ENCODE results near the gene USP43. TPM values are rescaled to one million over a fixed set of nuclear protein-coding genes. Genes with fewer than 3 reads are reported as not detected.
A peak's percentile ranks its signal among the peaks of the same experiment; 100 is the strongest.
"Not testable (repeated sequence)": the region's sequence is repeated elsewhere in the genome, so short reads cannot be mapped to it uniquely, and the experiment has no call there.

Gene USP43
- under 0.01 TPM in 2 replicates for total RNA-seq
- 0.08 TPM in 1 of 2 replicates, not detected in the other for polyA plus RNA-seq
- polyA plus RNA-seq (2012): not detected in 2 replicates
- polyA minus RNA-seq (ENCODE audit: low replicate concordance): not detected in 2 replicates

- DNase-seq (ENCODE audit: low read depth in 2 of 2): peak in 1 of 2 donors; percentile 32
- H3K27ac ChIP-seq (ENCODE audit: insufficient read depth, low read length): no peak within 1 kb of the TSS
- H4K20me1 ChIP-seq (ENCODE audit: control insufficient read depth, extremely low read depth, insufficient read depth, low read length): no peaks in the 10 kb centered on the region
- no peaks in the 10 kb centered on the region for H3K9me3 ChIP-seq (ENCODE audit: control insufficient read depth, insufficient read depth, low read depth, low read length)
- no peak within 1 kb of the TSS for H3K9ac ChIP-seq (ENCODE audit: insufficient read depth, low read length)
- no peaks in the 10 kb centered on the region for H3K79me2 ChIP-seq (ENCODE audit: control insufficient read depth, insufficient read depth, low read length)
- no peaks in the 10 kb centered on the region for H3K4me1 ChIP-seq (ENCODE audit: control insufficient read depth, extremely low read depth, insufficient read depth, low read length)
- TF ChIP-seq, protein P1, sequence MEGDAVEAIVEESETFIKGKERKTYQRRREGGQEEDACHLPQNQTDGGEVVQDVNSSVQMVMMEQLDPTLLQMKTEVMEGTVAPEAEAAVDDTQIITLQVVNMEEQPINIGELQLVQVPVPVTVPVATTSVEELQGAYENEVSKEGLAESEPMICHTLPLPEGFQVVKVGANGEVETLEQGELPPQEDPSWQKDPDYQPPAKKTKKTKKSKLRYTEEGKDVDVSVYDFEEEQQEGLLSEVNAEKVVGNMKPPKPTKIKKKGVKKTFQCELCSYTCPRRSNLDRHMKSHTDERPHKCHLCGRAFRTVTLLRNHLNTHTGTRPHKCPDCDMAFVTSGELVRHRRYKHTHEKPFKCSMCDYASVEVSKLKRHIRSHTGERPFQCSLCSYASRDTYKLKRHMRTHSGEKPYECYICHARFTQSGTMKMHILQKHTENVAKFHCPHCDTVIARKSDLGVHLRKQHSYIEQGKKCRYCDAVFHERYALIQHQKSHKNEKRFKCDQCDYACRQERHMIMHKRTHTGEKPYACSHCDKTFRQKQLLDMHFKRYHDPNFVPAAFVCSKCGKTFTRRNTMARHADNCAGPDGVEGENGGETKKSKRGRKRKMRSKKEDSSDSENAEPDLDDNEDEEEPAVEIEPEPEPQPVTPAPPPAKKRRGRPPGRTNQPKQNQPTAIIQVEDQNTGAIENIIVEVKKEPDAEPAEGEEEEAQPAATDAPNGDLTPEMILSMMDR (conservative IDR thresholded peaks at IDR 0.05 in 1 of 2, IDR thresholded peaks at IDR 0.05 in 1 of 2; ENCODE audit: low read depth in 1 of 2, low read length in 2 of 2): no peak
- TF ChIP-seq EZH2 (IDR thresholded peaks at IDR 0.05; ENCODE audit: low read length, missing control alignments): peak; percentile 37
- H3K4me2 ChIP-seq (ENCODE audit: extremely low read depth, insufficient read depth, low read length): peak within 1 kb of the TSS; percentile 44
- peaks cover 19% of the 10 kb centered on the region for H3K27me3 ChIP-seq (ENCODE audit: control insufficient read depth, insufficient read depth, low read length)
- peak within 1 kb of the TSS in 2 of 4 experiments; percentile 44 to 48 for H3K4me3 ChIP-seq (replicated peaks in 1 of 4; ENCODE audit: control extremely low read depth in 1 of 4, insufficient read depth in 1 of 4, low read depth in 3 of 4, low read length in 4 of 4)
- H2AFZ ChIP-seq (ENCODE audit: low read length): peak within 1 kb of the TSS; percentile 57
- H3K36me3 ChIP-seq (ENCODE audit: control insufficient read depth, insufficient read depth, low read length): no peaks in the 10 kb centered on the region
Observed at GRCh38 chr17:9644910-9645751, at the start of gene USP43. USP43 (plus strand) TSS chr17:9645517; CDS start chr17:9645633, 116 bp downstream.

- not testable (repeated sequence) for H4K20me1 ChIP-seq (ENCODE audit: control insufficient read depth, extremely low read depth, insufficient read depth, low read length); H3K9me3 ChIP-seq (ENCODE audit: control insufficient read depth, insufficient read depth, low read depth, low read length); H2AFZ ChIP-seq (ENCODE audit: low read length); H3K9ac ChIP-seq (ENCODE audit: insufficient read depth, low read length); DNase-seq (ENCODE audit: low read depth in 2 of 2); H3K4me2 ChIP-seq (ENCODE audit: extremely low read depth, insufficient read depth, low read length); H3K27me3 ChIP-seq (ENCODE audit: control insufficient read depth, insufficient read depth, low read length); H3K36me3 ChIP-seq (ENCODE audit: control insufficient read depth, insufficient read depth, low read length); H3K27ac ChIP-seq (ENCODE audit: insufficient read depth, low read length); H3K4me1 ChIP-seq (ENCODE audit: control insufficient read depth, extremely low read depth, insufficient read depth, low read length); H3K4me3 ChIP-seq (replicated peaks in 1 of 4; ENCODE audit: control extremely low read depth in 1 of 4, insufficient read depth in 1 of 4, low read depth in 3 of 4, low read length in 4 of 4); H3K79me2 ChIP-seq (ENCODE audit: control insufficient read depth, insufficient read depth, low read length)
Observed at GRCh38 chr17:9597638-9598037, 47.7 kb upstream of the USP43 start.

DNA sequence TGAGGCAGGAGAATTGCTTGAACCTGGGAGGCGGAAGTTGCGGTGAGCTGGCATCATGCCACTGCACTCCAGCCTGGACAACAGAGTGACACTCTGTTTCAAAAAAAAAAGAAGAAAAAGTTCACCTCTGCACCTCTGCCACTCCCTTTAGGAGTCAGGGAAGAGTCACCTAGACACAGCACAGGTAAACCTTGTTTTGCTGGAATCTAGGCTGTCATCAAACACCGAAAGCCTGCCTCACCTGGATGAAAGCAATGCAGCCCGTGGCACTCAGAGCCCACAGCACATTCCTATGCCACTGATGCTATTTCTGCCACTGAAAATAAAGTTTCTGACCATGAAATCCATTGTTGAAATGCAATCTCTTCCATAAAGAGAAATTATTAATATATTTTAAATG, 46.7 kb upstream of the USP43 start:
- no peak overlapping the region for H2AFZ ChIP-seq (ENCODE audit: low read length)
- H3K36me3 ChIP-seq (ENCODE audit: control insufficient read depth, insufficient read depth, low read length): no peaks in the 10 kb centered on the region
- H3K27ac ChIP-seq (ENCODE audit: insufficient read depth, low read length): no peak overlapping the region
- no peak for DNase-seq (ENCODE audit: low read depth in 2 of 2)
- H3K9ac ChIP-seq (ENCODE audit: insufficient read depth, low read length): no peak overlapping the region
- H3K79me2 ChIP-seq (ENCODE audit: control insufficient read depth, insufficient read depth, low read length): no peaks in the 10 kb centered on the region
- H3K4me1 ChIP-seq (ENCODE audit: control insufficient read depth, extremely low read depth, insufficient read depth, low read length): no peaks in the 10 kb centered on the region
- no peaks in the 10 kb centered on the region for H3K9me3 ChIP-seq (ENCODE audit: control insufficient read depth, insufficient read depth, low read depth, low read length)
- no peak overlapping the region for H3K4me2 ChIP-seq (ENCODE audit: extremely low read depth, insufficient read depth, low read length)
- H3K4me3 ChIP-seq (replicated peaks in 1 of 4; ENCODE audit: control extremely low read depth in 1 of 4, insufficient read depth in 1 of 4, low read depth in 3 of 4, low read length in 4 of 4): no peak overlapping the region
- no peaks in the 10 kb centered on the region for H4K20me1 ChIP-seq (ENCODE audit: control insufficient read depth, extremely low read depth, insufficient read depth, low read length)
- no peaks in the 10 kb centered on the region for H3K27me3 ChIP-seq (ENCODE audit: control insufficient read depth, insufficient read depth, low read length)
- no peak for TF ChIP-seq EZH2 (IDR thresholded peaks at IDR 0.05; ENCODE audit: low read length, missing control alignments)
- TF ChIP-seq, protein P1 (conservative IDR thresholded peaks at IDR 0.05 in 1 of 2, IDR thresholded peaks at IDR 0.05 in 1 of 2; ENCODE audit: low read depth in 1 of 2, low read length in 2 of 2): no peak

DNA sequence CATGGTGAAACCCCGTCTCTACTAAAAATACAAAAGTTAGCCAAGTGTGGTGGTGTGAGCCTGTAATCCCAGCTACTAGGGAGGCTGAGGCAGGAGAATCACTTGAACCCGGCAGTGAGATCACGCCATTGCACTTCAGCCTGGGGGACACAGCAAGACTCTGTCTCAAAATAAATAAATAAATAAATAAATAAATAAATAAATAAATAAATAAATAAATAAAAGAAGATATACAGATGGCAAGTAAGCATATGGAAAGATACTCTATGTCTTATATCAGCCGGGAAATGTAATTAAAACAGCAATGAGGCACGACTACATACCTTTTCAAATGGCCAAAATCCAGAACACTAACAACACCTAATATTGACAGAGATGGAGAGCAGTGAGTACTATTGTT, 40.7 kb upstream of the USP43 start:
- not testable (repeated sequence) for H3K9me3 ChIP-seq (ENCODE audit: control insufficient read depth, insufficient read depth, low read depth, low read length); H3K27me3 ChIP-seq (ENCODE audit: control insufficient read depth, insufficient read depth, low read length); DNase-seq (ENCODE audit: low read depth in 2 of 2); H3K27ac ChIP-seq (ENCODE audit: insufficient read depth, low read length); H3K79me2 ChIP-seq (ENCODE audit: control insufficient read depth, insufficient read depth, low read length); H3K4me2 ChIP-seq (ENCODE audit: extremely low read depth, insufficient read depth, low read length); H3K4me1 ChIP-seq (ENCODE audit: control insufficient read depth, extremely low read depth, insufficient read depth, low read length); H4K20me1 ChIP-seq (ENCODE audit: control insufficient read depth, extremely low read depth, insufficient read depth, low read length); H3K4me3 ChIP-seq (replicated peaks in 1 of 4; ENCODE audit: control extremely low read depth in 1 of 4, insufficient read depth in 1 of 4, low read depth in 3 of 4, low read length in 4 of 4); H3K36me3 ChIP-seq (ENCODE audit: control insufficient read depth, insufficient read depth, low read length); H2AFZ ChIP-seq (ENCODE audit: low read length); H3K9ac ChIP-seq (ENCODE audit: insufficient read depth, low read length)

All from fibroblast of lung (primary cell).